Mesenteric fat pad (tissue), 1 donor: Measurements from ENCODE around the gene CHORDC1. TPM values are rescaled to one million over a fixed set of nuclear protein-coding genes. Genes with fewer than 3 reads are reported as not detected.
"Not testable (repeated sequence)": the region's sequence is repeated elsewhere in the genome, so short reads cannot be mapped to it uniquely, and the experiment has no call there.

ENCODE experiments used
- DNase-seq: peaks from one replicate; pipeline ENCODE4 v3.0.0-alpha.2; 2020; ENCODE audit warnings: low spot score
- long read RNA-seq: library from polyadenylated mRNA; unstranded; transcript quantifications from one replicate; pipeline ENCODE4 v2.0.0, GENCODE V29; 2020
- total RNA-seq: library from RNA; stranded (reverse); fragmentation: NEBNext Ultra II Directional; extraction: Animal tissue kit (Norgen Biotek cat#: 25700); gene quantifications from one replicate; pipeline ENCODE4 v1.2.1, GENCODE V29; 2021
- donor health status: DM: yes; HTN: yes; CAD: no.

The CHORDC1 gene
- 35.3 TPM for total RNA-seq
- long read RNA-seq, transcript CHORDC1-201 (11 exons, 2,654 nt), result major isoform, 15 of 18 reads
- long read RNA-seq, partial matches to known transcripts, result 0 of 18 reads
- long read RNA-seq, other reads (novel, unspliced or antisense), result 1 of 18 reads

DNA sequence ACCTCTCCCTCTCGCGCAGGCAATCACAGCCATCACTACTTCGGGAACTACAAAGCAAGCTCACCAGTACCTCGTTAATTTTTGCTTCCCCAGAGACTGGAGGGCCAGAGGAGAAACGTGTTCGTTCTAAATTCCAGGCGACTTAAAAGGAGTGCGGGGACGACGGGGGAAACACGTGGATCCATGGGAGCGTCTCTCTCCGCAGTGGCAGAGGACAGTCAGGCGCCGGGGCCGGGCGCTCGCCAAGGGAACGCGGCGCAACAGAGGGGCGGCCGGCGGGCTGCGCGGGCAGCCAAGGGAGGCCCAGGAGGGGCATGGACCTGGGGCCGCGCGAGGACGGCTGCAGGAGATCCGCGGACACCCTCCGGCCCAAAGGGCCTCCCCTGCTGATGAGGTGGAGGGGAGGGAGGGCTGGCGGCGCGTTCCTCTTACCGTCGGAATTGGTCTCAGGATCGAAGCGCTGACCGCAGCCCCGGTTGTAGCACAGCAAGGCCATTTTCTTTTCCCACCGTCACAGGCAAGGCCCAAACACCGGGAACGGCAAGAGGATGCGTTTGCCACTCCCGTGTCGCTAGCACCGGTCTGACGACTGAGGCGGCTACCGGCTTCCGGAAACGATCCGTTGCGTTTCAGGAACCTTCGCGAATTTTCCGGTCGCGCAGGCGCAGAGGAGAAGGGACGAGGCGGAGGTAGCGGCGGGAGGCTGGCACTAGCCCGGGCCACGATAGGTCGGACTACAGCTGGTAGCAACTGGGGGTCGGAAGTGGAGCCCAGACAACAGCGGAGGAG, at the start of gene CHORDC1:
CHORDC1 (minus strand) TSS at position 591 of the 789 bp plus-strand sequence; CDS start at position 496, 95 bp downstream.
- DNase-seq, result peak; percentile 98

DNA sequence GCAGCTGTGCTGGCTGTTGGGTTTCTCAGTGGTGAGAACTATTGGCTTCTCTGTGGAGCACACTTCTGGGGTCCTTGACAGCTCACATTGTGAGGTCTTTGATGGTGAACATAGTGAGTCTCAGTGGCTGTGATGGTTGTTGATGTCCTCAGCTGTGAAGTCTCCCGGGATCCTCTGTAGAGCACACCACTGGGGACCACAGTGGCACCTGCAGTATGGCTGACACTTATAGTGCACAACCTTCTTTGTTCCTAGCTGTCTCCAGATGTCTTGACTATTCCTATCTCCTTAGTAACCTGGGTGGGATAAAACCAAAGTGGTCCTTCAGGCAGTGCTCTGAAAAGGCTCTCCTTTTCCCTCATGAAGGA, 34.3 kb upstream of the CHORDC1 start:
- DNase-seq, result no peak

GRCh38 chr11:90256404-90257157, 33.7 kb upstream of the CHORDC1 start:
- DNase-seq, result no peak

DNA sequence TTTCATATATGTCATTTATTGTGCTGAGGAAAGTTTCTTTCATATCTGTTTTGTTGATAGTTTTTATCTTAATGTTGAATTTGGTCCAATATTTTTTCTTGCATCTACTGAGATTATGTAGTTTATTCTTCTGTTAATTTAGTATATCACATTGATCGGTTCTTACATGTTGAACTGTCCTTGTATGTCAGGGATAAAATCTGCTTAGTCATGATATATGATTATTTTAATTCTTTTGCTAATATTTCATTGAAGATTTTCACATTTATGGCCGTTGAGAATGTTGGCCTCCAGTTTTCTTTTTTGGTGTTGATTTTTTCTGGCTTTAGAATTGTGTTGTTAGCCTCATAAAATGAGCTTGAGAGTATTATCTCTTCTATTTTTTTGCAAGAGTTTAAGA, 31.2 kb upstream of the CHORDC1 start:
- DNase-seq, result no peak

DNA sequence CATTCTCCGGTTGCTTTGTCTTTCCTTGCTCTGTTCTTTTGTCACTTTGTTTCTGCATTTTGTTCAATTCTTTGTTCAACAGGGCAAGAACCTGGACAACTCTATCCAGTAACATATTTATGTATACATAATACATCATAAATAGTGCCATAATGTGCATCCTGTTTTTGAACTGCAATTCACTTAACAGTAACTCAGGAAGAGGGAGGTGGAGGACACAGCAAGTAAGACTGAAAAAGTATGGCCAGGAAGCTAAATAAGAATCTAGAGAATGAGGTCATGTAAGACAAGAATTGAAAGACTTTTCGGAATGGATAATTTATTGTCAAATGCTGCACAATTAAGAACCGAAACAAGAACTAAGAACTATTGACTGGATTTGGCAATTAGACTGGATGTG, 29.2 kb upstream of the CHORDC1 start:
- DNase-seq, result no peak

GRCh38 chr11:90251599-90251998, 28.8 kb upstream of the CHORDC1 start:
- no peak for DNase-seq

DNA sequence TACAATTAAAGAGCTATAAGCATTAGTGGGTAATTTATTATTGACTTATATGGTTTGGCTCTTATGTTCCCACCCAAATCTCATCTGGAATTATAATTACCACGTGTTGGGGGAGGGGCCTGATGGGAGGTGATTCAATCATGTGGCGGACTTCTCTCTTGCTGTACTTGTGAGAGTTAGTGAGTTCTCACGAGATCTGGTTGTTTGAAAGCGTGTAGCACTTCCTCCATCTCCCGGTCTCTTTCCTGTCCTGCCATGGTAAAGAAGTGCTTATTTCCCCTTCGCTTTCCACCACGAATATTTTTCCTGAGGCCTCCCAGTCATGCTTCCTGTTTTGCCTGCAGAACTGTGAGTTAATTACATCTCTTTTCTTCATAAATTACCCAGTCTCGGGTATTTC, 28.1 kb upstream of the CHORDC1 start:
- DNase-seq, result no peak

DNA sequence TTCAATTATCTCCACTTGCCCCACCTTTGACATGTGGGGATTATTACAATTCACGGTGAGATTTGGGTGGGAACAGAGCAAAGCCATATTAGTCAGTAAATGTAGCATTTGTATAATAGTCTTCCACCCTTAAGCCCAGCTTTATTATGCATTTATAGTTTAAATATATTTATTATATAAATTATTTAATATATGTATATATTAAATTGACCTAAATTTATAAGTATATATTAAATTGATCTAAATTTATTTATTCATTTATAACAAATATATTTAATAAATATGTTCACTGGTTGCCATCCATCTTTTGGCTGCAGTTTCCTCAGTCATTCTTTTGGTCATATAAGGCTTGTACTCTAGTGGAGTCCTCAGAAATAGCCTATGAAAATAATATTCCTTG, 23.6 kb upstream of the CHORDC1 start:
- DNase-seq, result no peak

DNA sequence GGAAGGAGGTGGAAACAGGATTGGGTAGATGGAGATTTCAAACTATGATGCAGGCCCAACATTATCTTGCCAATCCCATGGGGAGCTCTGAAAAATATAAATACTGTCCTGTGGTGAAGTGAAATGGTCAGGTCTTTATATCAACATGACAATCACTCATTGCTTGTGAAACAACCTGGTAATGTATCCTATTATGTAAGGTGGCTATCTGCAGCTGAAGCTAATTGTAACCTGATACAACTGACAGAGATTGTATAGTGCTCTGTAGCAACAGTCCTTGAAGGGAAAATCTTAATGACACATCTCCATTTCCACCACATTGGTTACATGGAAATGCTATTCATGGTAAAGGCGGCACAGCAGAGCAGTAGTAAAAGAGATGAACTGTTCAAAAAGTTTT, 20.7 kb upstream of the CHORDC1 start:
- no peak for DNase-seq

DNA sequence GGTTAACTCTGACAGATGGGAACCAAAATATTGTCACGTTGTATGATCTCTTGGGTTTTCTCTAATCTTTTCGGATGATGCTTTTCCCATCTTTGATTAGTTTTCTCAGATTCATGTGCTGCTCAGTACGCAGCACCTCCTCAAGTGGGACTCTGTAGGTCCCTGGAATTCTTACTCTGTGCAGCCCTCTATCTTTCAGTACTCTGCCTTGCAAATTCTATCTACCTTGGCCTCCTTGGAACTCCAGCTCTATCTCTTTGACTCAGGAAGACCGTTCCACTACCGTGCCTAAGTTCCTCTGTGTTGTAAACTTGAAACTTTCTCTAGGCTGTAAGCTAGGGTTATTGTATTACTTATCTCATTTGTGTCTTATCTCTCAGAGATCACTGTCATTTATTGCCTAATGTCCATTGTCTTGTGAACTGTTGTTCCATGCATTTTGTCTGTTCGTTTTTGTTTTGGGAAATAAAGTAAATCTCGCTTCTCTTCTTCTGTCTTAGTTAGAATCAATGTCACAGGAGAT, 20.1 kb upstream of the CHORDC1 start:
- DNase-seq, result no peak

GRCh38 chr11:90241414-90241813, 18.6 kb upstream of the CHORDC1 start:
- DNase-seq, result no peak

DNA sequence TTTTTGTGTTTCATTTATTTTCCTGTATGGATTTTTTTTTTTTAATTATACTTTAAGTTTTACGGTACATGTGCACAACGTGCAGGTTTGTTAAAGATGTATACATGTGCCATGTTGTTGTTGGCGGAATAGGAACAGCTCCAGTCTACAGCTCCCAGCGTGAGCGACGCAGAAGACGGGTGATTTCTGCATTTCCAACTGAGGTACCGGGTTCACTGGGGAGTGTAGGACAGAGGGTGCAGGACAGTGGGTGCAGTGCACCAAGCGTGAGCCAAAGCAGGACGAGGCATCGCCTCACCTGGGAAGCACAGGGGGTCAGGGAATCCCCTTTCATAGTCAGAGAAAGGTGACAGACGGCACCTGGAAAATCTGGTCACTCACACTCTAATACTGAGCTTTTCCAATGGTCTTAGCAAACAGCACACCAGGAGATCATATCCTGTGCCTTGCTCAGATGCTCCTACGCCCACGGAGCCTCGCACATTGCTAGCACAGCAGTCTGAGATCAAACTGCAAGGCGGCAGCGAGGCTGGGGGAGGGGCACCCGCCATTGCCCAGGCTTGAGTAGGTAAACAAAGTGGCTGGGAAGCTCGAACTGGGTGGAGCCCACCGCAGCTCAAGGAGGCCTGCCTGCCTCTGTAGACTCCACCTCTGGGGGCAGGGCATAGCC, 17.3 kb upstream of the CHORDC1 start:
- DNase-seq, result not testable (repeated sequence)

DNA sequence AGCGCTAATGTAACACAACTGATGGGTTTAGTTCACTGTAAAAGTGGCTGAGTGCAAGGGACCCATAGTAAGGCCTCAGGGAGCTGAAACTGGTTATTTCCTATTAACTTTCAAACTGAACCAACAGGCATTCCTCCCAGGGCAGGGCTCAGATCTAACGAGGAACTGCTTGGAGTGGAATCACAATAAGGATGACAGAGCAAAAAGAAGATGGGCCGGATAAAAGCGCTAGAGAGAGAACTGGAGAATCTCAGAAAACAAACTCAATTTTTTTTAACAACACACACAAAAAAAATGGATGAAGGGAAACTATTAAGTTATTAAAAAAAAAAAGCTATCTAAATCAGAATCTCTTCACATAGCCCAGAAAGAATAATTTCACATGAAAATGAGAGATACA, 14.2 kb upstream of the CHORDC1 start:
- DNase-seq, result no peak

- DNase-seq, result no peak
Observed at GRCh38 chr11:90235526-90235925, 12.7 kb upstream of the CHORDC1 start.

DNA sequence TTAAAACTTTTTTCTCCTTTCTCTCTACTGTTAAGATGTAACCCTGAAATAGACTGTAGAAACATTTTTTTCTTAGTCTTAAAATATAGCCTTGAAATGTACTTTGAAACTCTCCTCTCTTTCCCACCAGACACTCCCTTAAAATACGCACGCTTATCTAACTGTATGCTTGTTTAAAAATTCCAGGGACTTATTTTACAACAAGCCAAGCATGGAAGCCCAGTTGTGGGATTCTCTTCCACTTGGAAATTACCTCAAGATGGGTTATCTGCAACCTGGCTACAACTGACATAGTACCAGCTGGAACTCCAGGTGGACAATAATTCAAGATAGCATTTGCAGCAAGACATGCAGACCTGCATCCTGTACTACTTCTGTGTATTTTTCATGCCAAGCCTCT, 12.1 kb upstream of the CHORDC1 start:
- no peak for DNase-seq

DNA sequence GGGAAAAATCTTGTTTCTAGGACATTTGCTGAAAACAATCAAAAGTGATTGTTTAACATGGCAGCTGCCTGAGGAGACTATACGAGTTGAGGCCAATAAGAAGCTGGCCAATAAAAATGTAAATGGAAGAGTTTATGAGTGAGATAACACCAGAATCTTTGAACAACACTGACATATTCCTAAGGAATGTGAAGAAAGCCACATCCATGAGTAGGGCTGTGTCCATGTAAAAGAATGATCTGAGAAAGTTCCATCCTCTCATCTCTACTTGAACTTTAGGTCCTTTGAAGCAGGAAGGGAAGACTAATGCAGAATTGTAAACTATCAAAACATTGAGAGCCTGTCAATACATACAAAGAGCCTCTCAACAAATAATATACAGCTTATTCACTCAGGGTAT, 6.9 kb upstream of the CHORDC1 start:
- DNase-seq, result no peak

- no peak for DNase-seq
Observed at GRCh38 chr11:90228056-90228455, 5.2 kb upstream of the CHORDC1 start.

DNA sequence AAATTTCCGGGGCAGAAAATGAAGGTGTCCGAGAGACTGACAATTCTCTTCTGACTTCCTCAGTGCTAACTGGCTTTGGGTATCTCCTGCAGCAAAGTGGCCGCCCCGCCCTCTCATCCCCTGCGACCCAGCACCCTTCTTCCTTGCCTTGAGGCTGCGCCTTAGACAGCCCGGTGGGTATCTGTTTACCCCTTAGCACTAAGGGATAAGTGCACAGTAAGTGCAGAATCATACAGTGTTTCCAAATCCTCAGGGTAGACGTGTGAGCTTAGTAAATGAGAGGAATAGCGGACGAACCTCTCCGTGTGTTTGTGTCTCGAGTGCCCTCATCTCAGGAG, 368 bp upstream of the CHORDC1 start:
- no peak for DNase-seq

DNA sequence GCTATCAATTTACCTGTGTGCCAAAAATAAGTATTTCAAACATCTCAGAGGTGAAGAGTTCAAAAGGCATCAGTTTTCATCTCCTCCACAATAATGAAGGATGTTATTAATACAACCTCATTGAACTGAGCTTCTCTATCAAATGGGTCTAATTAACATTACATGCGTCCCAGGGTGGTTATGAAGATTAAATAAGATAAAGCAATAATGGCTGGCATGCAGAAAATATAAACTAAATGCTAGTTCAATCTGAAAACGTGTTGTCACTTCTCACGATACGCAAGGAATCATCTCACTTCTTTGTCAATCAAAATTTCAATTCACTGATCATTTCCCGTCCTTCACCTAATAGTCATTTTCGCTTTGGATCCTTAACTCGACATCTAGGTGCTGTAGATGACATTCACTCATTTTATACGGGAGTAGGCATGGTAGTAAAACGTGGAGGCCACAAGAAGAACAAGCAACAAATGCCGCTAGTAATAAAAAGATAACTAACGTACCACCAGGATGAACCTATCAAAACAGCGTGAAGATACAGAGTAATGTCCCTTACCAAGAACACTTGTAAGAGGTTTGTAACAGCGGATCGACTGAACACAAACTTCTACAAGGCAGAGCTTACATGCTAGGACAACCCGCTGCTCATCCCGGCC, 918 bp downstream of the CHORDC1 start:
- DNase-seq, result no peak

DNA sequence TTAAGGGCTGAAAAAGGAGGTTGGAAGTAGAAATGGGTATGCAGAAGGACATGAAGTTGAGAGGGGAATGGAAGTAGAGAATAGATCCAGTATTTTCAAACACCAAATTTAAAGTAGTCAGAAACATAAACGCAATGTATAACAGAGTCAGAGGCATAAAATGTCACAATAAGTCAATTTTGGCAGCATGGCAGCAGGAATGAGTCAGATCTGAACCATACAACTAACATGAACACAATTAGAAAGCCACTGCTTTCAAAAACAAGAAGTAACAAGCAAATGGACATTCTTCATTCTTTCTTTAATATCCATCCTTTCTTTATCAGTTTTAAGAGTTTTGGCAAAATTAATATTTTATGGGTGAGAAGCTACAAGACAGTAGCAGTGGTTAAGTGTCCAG, 2.5 kb downstream of the CHORDC1 start:
- DNase-seq, result no peak

GRCh38 chr11:90219438-90219837, 3.4 kb downstream of the CHORDC1 start:
- no peak for DNase-seq
